Natural killer cell (primary cell): ENCODE results near the gene PIAS4. TPM values are rescaled to one million over a fixed set of nuclear protein-coding genes. Genes with fewer than 3 reads are reported as not detected.

Experiments used
- ATAC-seq, 3 donors: fragments of 150-1000 bp in 2 of 3; fragments of 200-7000 bp in 1 of 3; cut with Tn5 transposase; 1 replicate in 1 of 3; 2 replicates in 2 of 3; pipeline ENCODE4 v1.10.0; 2021; ENCODE audit warnings: mild to moderate bottlenecking in 2 of 3, moderate library complexity in 2 of 3
- DNase-seq, 2 donors: peaks; one replicate each; pipeline versions ENCODE4 v3.0.0 to v3.0.0-alpha.2; 2013 to 2021; ENCODE audit warnings: mixed read lengths in 1 of 2
- H3K27ac ChIP-seq: one replicate; pipeline ENCODE4 v1.5.1; 2013; ENCODE audit warnings: mild to moderate bottlenecking, low read length
- H3K27me3 ChIP-seq: one replicate; pipeline ENCODE4 v1.6.1; 2013; ENCODE audit warnings: low read length; ENCODE audit not compliant: control insufficient read depth, insufficient read depth
- H3K36me3 ChIP-seq: one replicate; pipeline ENCODE4 v1.6.1; 2013; ENCODE audit warnings: low read length; ENCODE audit not compliant: control insufficient read depth, insufficient read depth
- H3K4me1 ChIP-seq: one replicate; pipeline ENCODE4 v1.6.1; 2013; ENCODE audit warnings: low read length; ENCODE audit not compliant: control insufficient read depth, insufficient read depth
- H3K4me3 ChIP-seq: one replicate; pipeline ENCODE4 v1.5.1; 2013; ENCODE audit warnings: low read length
- H3K9me3 ChIP-seq: one replicate; pipeline ENCODE4 v1.6.1; 2013; ENCODE audit warnings: low read length; ENCODE audit not compliant: control insufficient read depth, insufficient read depth
- H3K27ac Mint-ChIP-seq, 2 donors: one replicate each; pipeline ENCODE4 v1.8.0; 2022; ENCODE audit warnings: mild to moderate bottlenecking in 2 of 2, mixed read lengths in 2 of 2, moderate library complexity in 1 of 2
- H3K27me3 Mint-ChIP-seq, 2 donors: one replicate each; pipeline ENCODE4 v1.8.0; 2022; ENCODE audit warnings: low read depth in 2 of 2, mixed read lengths in 2 of 2
- H3K36me3 Mint-ChIP-seq: one replicate; pipeline ENCODE4 v1.8.0; 2022; ENCODE audit warnings: mixed read lengths
- H3K4me1 Mint-ChIP-seq, 2 donors: one replicate each; pipeline ENCODE4 v1.8.0; 2022; ENCODE audit warnings: mixed read lengths in 2 of 2
- H3K4me3 Mint-ChIP-seq: one replicate; pipeline ENCODE4 v1.8.0; 2022; ENCODE audit warnings: mild to moderate bottlenecking, moderate library complexity, mixed read lengths
- H3K9me3 Mint-ChIP-seq, 2 donors: one replicate each; pipeline ENCODE4 v1.8.0; 2022; ENCODE audit warnings: mixed read lengths in 2 of 2
- CTCF ChIP-seq: fragments of 200-600 bp; IDR thresholded peaks from one replicate; pipeline ENCODE4 v1.8.0; 2022; ENCODE audit warnings: antibody characterized with exemption
- WGBS: methylation state at CpG from one replicate; pipeline ENCODE4 v1.1.7; 2013; ENCODE audit warnings: missing lambda C conversion rate; ENCODE audit not compliant: insufficient coverage; 5-methylcytosine and 5-hydroxymethylcytosine counted together
- intact Hi-C: fragments of 100-400 bp; cut with micrococcal nuclease; formaldehyde crosslinking; loops from one replicate; pipeline ENCODE4 v1.14.2; 2022
- total RNA-seq, 4 donors: library from RNA; stranded (reverse); fragments of 120-200 nt in 1 of 4; gene quantifications; one replicate each; pipeline versions ENCODE4 v1.2.3 to v1.2.4, GENCODE V29; 2013 to 2022

The PIAS4 gene
- total RNA-seq, 3 donors from 2014 or later (not counting 1 experiment from before 2014, with no cell fraction given) = 25.4 to 39.4 (median 26.8) TPM

- no peak overlapping the region for H3K4me3 ChIP-seq
- H3K36me3 ChIP-seq = peaks cover 8% of the 10 kb centered on the region
- WGBS = 64% methylated on average over 15 of the region's 17 CpGs
- no peak overlapping the region for H3K4me3 Mint-ChIP-seq
- DNase-seq (no peak), ATAC-seq (peak in 2 of 3 donors; percentile 21 to 40)
- no peaks in the 10 kb centered on the region for H3K27me3 ChIP-seq
- peaks cover 20 to 25% of the 10 kb centered on the region in 2 donors for H3K4me1 Mint-ChIP-seq
- intact Hi-C loops = no loop called here
- no peak overlapping the region for H3K27ac Mint-ChIP-seq
- H3K4me1 ChIP-seq = peaks cover 17% of the 10 kb centered on the region
- H3K27me3 Mint-ChIP-seq = no peaks in the 10 kb centered on the region
- H3K27ac ChIP-seq = no peak overlapping the region
- H3K9me3 ChIP-seq = no peaks in the 10 kb centered on the region
- TF ChIP-seq CTCF = no peak
- H3K36me3 Mint-ChIP-seq = no peaks in the 10 kb centered on the region
- H3K9me3 Mint-ChIP-seq = no peaks in the 10 kb centered on the region
Measured at GRCh38 chr19:4019578-4019977, 12.0 kb downstream of the PIAS4 start.

GRCh38 chr19:4023600-4024398, 16.3 kb downstream of the PIAS4 start:
- Histone ChIP-seq H3K36me3 (peaks cover 14% of the 10 kb centered on the region), H3K27ac (no peak overlapping the region), H3K27me3 (no peaks in the 10 kb centered on the region), H3K4me1 (peaks cover 8% of the 10 kb centered on the region), H3K9me3 (no peaks in the 10 kb centered on the region), H3K4me3 (no peak overlapping the region)
- Mint-ChIP-seq H3K27me3 (no peaks in the 10 kb centered on the region), H3K27ac (no peak overlapping the region), H3K4me1 (peaks cover 0 to 6% of the 10 kb centered on the region in 2 donors), H3K4me3 (no peak overlapping the region), H3K36me3 (no peaks in the 10 kb centered on the region), H3K9me3 (no peaks in the 10 kb centered on the region)
- ATAC-seq (no peak), DNase-seq (no peak)
- intact Hi-C loops = no loop called here
- no peak for TF ChIP-seq CTCF
- 94% methylated on average over 34 of the region's 34 CpGs for WGBS

- no peak overlapping the region for H3K27ac ChIP-seq
- peaks cover 0 to 4% of the 10 kb centered on the region in 2 donors for H3K4me1 Mint-ChIP-seq
- H3K9me3 Mint-ChIP-seq = no peaks in the 10 kb centered on the region
- no peak for DNase-seq
- ATAC-seq = peak in 2 of 3 donors; percentile 18 to 24
- H3K4me3 ChIP-seq = no peak overlapping the region
- WGBS = 72% methylated on average over 11 of the region's 11 CpGs
- no peak overlapping the region for H3K4me3 Mint-ChIP-seq
- no peaks in the 10 kb centered on the region for H3K4me1 ChIP-seq
- no peak overlapping the region for H3K27ac Mint-ChIP-seq
- H3K27me3 ChIP-seq = no peaks in the 10 kb centered on the region
- intact Hi-C loops = no loop called here
- H3K36me3 ChIP-seq = peaks cover 20% of the 10 kb centered on the region
- no peaks in the 10 kb centered on the region for H3K36me3 Mint-ChIP-seq
- H3K9me3 ChIP-seq = no peaks in the 10 kb centered on the region
- TF ChIP-seq CTCF = no peak
- no peaks in the 10 kb centered on the region for H3K27me3 Mint-ChIP-seq
Measured at GRCh38 chr19:4025317-4025716, 17.8 kb downstream of the PIAS4 start.
